HG03175 (cell line): ENCODE data around the gene LPCAT1.
"Not testable (repeated sequence)": the region's sequence is repeated elsewhere in the genome, so short reads cannot be mapped to it uniquely, and the experiment has no call there.

Experiments used
- ATAC-seq: cut with Tn5 transposase; IDR thresholded peaks from one replicate; pipeline ENCODE4 v1.9.1; 2021; ENCODE audit warnings: mild to moderate bottlenecking, moderate library complexity; ENCODE audit not compliant: unreplicated experiment

Gene LPCAT1

DNA sequence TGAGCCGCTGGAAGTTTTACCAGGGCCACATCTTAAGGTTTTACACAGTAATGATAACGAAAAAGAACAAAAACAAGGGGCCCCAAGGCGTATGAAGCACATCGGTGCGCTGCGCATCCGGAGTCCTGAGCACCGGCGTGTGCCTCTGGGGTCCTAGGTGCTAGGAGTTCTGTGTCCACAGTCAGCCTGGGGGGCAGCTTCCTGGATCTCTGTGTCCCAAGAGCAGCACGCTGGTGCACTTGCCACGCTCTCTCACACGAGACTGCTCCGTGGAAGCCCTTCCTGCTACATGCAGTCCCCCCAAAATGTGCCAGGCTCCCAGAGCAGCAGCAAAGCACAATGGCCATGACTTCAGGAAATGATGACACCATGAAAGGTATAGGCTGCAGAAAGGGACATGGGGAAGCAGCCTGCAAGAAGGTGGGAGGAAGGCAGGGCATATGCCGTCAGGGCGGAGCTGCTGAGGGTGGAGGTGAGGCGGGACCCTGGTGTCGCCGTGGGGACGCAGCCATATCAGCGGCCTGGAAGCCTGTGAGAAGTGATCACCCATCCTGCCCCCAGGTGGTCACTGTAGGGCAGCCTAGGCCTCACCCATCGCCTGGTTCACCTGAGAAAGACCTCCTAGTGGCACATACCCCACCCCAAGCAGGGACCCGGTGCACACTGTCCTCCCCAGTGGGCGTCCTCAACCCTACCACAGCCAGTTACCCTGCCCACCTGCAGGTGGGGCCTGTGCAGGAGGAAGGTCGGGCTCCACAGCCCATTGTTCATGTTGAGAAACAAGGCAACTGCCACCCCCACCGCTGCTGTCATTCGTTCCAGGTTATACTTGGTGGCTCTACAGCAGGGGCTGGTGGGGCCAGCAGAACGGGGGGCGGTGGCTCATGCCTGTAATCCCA, 54.9 kb downstream of the LPCAT1 start:
- no peak for ATAC-seq

DNA sequence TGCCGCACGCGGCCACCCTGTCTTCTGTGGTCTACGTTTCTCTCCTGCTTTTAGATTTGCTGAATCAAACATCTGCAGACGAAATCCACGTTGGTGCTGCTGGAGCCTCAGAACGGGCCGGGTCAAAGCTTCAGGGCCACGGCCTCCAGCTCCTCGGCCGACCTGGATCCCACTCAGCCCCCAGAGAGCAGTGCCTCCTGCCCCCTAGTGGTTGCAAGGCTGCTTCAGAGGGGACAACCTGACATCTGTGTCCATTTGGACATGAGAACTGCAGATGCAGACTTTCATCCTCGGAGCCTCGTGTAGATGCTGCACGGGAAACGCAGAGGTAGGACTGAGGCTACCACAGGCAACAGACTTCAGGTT, 55.5 kb downstream of the LPCAT1 start:
- no peak for ATAC-seq

DNA sequence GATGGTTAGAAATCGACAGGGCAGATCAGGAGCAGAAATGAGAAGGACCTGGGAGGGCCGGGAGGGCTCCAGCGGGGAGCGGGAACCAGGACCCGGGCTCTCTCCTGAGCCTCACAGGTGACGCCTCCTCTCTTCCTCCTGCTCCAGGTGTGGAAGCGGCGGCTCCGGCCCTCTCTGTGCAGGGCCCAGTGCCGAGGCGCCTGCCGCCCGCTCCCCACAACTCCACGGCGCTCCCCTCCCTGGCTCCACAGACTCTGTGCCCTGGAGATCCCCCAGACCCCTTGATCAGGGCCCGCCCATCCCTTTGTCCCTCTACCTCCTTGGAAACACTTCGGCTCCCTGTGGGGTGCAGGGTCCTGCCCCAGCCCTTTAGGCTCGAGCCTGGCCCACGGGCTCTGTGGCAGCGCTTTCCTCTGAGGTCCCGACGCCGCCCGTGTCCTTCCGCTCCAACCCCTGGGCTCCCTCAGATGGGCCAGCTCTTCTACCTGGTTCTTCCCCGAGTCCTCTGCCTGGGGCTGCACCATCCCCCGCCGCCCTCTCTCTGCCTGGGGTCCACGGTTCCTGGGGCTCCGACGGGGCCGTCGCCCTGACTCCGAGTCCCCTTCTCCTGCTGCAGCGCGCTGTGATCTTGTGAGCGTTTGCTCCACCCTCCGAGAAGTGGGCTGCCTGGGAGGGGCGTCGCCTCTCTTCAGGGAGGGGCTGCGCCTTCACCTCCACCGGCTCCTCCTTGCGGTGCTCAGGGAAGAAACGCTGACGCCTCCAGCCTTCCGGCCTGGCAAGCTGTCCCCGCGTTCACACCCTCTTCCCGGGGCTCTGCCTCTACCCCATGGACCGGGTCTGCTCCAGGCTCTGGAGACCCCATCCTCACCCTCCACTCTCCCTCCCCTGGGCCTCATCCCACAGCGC, 56.2 kb downstream of the LPCAT1 start:
- no peak for ATAC-seq

DNA sequence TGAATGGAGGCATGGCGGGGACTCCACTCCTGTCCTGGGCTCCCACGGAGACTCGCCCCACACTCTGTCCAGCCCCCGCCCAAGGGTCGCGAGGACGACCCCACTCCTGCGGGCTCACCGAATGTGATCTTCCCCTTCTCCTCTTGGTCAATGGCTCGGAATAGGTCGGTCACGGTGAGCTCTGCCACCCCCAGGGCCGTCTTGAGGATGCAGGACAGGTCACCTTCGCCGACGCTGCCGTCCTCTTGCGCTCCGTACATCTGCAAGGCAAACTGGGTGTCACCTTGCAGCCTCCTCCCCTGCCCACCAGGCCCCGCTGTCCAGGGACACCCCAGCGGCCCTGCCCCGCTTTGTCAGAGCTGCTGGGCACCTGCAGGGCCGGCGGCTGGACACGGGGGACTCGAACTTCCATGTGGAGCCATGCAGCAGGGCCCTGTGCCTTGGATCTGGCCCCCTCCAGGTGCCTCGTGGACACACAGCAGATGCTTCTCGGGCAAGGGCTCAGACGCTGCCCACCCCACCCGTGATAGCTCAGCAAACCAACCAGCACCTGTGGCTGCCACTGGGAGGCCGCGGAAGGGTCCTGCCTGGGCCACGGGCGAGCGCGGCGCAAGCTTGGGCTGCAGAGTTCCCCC, 57.0 kb downstream of the LPCAT1 start:
- no peak for ATAC-seq

GRCh38 chr5:1465966-1466471, 57.7 kb downstream of the LPCAT1 start:
- no peak for ATAC-seq

DNA sequence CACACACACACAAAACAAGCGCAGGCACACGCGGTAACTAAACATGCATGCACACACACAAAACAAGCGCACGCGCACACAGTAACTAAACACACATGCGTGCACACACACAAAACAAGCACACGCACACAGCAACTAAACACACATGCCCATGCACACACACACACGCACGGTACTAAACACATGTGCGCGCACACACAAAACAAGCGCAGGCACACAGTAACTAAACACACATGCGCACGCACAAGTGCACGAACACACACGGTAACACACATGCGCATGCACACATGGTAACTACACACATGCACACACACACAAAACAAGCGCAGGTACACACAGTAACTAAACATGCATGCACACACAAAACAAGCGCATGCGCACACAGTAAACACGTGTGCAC, 58.6 kb downstream of the LPCAT1 start:
- no peak for ATAC-seq

- ATAC-seq: no peak
These were observed 59.2 kb downstream of the LPCAT1 start for GRCh38 chr5:1464511-1464910.

DNA sequence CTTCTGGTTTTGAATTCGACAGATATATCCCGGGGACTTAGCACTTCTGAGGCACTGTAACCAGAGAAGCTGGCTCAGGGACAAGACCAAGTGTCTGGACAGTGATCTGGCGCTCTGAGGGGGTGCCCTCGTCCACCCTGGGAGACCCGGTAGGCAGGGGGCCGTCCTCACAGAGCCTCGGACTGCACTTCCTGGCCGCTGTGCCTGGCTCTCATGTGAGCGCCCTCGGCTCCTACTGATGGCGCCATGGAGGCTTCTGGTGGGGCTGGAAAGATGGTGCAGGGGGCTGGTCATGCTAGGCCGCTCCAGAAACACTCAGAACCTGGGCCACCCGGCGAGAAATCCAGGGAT, 59.7 kb downstream of the LPCAT1 start:
- ATAC-seq: no peak

- ATAC-seq: no peak
These were observed 60.2 kb downstream of the LPCAT1 start for GRCh38 chr5:1463326-1464095.

DNA sequence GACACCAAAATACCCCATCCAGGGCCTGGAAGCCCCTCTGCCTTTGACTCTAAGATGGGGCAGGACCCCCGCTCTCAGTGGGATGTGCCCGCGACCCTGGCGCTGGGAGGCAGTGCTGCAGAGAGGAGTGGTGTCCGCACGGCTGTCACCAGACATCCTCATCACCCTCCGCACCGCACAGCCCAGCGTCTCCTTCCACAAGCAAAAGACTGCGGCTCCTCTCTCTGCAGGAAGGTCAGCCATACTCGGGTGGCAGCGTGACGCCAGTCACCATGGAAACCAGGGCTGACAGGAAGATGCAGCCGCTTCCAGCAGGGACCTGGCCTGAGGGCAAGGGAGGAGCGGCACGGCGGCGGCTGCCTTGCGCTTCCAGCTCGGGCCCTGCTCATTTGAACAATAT, 61.4 kb downstream of the LPCAT1 start:
- ATAC-seq: no peak

- no peak for ATAC-seq
These were observed 62.4 kb downstream of the LPCAT1 start for GRCh38 chr5:1461396-1461795.

GRCh38 chr5:1460054-1460682, 63.6 kb downstream of the LPCAT1 start:
- ATAC-seq: no peak

GRCh38 chr5:1459435-1459834, 64.3 kb downstream of the LPCAT1 start:
- not testable (repeated sequence) for ATAC-seq

DNA sequence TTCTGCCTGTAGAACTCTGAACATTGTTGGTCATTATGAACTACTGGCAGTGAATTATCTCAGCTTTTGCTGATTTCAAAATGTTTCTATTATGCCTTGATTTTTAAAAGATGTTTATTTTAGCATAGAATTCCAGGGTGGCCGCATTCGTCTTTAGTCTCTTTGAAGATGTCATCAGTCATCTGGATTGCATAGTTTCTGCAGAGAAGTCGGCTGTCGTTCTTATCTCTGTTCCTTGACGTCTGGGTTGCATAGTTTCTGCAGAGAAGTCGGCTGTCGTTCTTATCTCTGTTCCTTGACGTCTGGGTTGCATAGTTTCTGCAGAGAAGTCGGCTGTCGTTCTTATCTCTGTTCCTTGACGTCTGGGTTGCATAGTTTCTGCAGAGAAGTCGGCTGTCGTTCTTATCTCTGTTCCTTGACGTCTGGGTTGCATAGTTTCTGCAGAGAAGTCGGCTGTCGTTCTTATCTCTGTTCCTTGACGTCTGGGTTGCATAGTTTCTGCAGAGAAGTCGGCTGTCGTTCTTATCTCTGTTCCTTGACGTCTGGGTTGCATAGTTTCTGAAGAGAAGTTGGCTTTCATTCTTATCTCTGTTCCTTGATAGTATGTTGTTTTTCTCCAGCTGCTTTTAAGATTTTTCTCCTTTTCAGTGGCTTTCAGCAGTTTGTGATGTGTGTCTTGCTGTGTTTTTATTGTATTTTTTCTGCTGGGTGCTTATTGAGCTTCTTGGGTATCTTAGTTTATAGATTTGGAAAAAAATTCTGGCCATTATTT, 67.5 kb downstream of the LPCAT1 start:
- ATAC-seq: not testable (repeated sequence)

- ATAC-seq: no peak
These were observed 70.1 kb downstream of the LPCAT1 start for GRCh38 chr5:1453613-1454012.

DNA sequence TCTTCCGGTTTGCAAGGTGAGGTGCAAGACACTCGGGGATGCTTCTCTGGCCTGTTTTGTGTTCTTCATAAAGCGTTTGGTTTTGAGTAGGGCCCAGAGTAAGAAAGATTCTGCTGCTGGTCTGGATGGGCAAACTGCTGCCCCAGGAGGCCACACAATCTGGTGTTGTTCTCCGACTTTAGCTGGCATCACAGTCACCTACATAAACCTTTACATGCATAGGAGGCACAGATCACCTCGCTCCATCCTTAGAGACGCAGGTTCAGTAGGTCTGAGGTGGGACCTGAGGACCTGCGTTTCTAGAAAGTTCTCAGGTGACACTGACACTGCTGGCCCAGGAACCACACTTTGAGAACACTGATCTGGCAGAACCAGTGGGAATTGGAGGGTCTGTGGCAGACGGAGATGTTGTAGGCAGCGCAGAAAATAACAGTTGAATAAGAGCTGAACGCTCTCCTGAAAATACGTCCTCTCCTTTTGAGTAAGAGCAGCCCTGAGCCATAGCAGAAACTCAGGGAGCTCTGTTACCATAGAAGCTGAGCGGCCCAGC, 74.6 kb downstream of the LPCAT1 start:
- ATAC-seq: no peak

GRCh38 chr5:1448511-1449011, 75.2 kb downstream of the LPCAT1 start:
- ATAC-seq: no peak

DNA sequence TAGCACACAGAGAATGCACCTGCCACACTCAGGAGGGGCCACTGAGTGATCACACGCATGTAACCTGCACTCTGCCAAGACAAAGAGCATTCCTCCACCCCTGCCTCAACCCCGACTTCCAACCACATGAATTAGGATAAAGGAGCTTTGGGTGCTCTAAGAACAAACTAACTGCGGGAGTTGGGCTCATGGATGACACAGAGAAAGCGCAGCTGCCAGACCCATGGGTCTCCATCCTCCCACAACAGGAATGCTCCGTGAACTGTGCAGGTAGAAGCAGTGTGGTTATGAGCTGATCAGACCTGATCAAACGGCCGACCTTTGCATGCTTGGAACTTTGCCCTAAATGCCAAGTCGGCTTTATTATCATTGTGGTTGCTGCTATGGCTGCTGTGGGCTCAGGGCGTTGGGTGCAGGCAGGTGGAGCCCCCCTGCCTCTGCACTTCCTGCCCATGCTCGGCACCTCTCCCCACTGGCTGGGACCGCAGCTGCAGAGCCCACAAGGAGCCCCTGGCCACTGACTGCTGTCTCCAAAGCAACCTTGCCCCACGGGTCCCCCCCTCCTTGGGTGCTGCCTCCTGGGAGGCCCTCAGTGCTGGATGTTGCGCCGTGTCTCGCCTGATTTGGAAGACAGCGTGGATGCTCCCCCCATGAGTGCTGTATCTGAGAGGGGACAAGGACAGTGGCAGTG, 75.9 kb downstream of the LPCAT1 start:
- ATAC-seq: no peak
